Skeletal muscle cell (primary cell): ENCODE measurements around the gene CLN5.
"Not testable (repeated sequence)": the region's sequence is repeated elsewhere in the genome, so short reads cannot be mapped to it uniquely, and the experiment has no call there.

Experiments
- DNase-seq: peaks from one replicate; pipeline ENCODE4 v3.0.0-alpha.2; 2010; ENCODE audit warnings: low read depth
- H3K4me3 ChIP-seq: 2 replicates; pipeline ENCODE4 v1.5.1; 2011; ENCODE audit warnings: low read depth, mild to moderate bottlenecking, control low read depth, low read length, moderate library complexity

The CLN5 gene

DNA sequence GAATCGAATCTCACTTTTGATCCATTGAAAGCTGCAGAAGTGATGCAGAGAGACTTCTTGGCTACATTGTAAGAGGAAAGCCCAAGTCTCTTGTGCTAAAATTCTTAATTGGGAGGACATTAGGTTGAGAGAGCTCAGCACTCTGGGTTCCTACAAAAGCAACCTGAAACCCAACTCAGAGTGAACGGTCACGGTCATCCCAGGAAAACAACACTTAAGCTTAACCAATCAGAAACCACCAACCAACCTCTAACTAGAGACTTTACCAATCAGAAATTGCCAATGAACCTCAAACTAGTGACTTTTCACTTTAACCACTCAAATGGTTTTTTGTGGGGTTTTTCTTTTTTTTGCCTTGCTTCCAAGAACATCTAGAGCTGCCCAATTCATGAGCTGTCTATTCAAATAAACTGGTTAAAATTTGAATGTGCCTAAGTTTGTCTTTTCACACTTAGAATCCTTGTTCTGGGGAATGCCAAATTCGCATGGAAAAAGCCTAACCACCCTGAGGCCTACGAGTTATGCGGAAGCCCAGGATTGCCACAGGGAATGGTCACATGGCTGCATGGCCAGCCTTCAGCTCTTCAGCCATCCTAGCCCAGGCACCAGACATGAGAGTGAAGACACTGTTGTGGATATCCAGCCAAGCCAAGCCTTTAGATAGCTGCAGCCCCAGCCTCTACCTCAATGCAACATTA, 17.8 kb upstream of the CLN5 start:
- no peak overlapping the region for H3K4me3 ChIP-seq
- DNase-seq = no peak

DNA sequence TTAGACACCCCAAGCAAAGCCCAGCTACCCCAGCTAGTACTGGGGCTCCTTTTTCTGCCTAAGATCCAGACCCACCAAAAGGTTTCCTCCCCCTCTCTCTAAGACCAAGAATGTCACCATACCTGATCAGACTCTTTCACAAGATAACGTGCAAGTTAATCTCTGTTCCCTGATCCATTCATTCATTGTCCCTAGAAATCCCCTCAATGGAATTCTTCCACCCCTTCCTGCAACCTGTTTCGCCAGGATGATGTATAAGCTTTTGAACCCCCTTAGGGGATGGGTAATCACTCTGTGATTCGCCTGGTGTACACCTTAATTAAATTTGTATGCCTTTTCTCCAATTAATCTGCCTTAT, 17.3 kb upstream of the CLN5 start:
- H3K4me3 ChIP-seq = no peak overlapping the region
- DNase-seq = no peak

GRCh38 chr13:76975863-76976262, 16.0 kb upstream of the CLN5 start:
- no peak overlapping the region for H3K4me3 ChIP-seq

DNA sequence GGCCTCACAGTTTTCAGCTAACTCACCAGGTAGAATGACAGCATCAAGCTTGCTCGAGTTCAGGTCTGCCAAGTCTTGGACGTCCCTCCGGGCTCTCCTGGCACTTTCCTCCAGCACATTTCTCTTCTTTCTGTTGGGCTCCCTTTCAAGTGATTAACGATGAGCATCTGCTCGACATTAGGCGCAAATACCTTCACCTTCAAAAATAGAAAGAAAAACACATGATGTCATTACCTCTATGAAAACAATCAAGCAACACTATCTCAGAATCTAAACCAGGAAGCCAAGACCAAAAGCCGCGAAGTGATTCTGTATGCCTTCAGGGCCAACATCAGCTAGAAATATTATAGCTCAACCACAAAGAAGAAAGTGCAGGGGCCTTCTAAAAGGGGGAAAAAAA, 15.4 kb upstream of the CLN5 start:
- no peak overlapping the region for H3K4me3 ChIP-seq
- DNase-seq = peak; percentile 24

More at GRCh38 chr13:76975863-76976262, 16.0 kb upstream of the CLN5 start:
- no peak for DNase-seq

- DNase-seq = no peak
- no peak overlapping the region for H3K4me3 ChIP-seq
Measured at GRCh38 chr13:76976929-76977328, 15.0 kb upstream of the CLN5 start.

DNA sequence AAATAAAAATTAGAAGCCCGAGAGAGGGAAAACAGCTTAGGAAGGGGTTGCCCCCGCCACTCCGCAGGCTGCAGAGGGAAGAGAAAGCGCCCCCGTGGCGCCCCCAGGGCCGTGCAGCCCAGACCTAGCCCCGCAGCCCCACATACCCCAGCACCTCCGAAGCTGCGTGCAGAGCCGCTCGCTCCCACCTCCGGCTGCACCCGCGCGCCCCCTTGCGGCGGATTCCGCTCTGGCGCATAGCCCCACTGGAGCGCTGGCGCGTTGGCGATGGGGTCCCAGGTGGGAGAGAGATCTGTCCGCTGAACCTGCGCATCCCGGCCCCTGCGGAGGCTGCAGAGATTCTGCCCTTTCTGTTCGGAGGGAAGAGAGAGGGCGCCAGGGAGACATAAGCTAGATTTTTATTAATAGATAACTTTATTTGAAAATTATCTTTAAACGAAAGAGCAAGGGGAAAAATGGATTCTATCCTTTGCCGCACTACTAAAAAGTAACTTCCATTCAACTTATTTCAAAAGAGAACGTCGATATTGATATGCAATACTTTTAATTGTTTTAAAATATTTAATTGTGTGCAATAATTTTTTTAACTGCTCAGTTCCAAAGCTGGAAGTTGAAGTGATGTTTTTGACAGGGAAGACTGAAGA, 11.7 kb upstream of the CLN5 start:
- no peak for DNase-seq
- H3K4me3 ChIP-seq = peak overlapping the region; percentile 48

DNA sequence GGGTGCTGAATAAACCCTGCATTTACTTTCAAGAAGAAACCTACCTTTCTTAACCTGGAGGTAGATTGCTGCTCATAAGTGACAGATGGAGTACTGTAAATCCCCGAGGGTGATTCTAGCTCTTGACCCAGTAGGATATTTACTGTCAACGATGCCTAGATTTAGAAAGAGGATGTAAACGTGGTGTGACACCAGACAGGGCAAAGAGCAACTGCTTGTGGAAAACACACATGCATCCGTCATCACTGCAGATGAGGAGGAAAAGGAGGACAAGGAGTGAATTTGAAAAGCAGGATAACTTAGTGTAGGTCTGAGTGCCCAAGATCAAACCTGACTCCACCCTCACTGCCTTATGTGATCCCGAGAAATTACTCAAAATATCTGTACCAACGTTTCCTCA, 9.8 kb upstream of the CLN5 start:
- DNase-seq = no peak
- H3K4me3 ChIP-seq = no peak overlapping the region

DNA sequence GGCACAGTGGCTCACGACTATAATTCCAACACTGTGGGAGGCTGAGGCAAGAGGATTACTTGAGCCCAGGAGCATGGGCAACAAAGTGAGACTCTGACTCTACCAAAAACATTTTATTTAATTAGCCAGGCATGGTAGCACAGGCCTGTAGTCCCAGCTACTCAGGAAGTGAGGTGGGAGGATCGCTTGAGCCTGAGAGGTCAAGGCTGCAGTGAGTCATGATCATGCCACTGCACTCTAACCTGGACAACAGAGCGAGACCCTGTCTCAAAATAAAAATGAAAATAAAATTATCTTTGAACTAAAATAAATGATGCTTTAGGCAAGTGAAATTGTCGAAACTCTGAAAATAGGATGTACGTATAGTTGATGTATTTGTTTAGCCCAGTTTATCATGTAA, 8.2 kb upstream of the CLN5 start:
- no peak for DNase-seq
- no peak overlapping the region for H3K4me3 ChIP-seq

GRCh38 chr13:76991432-76991795, 467 bp upstream of the CLN5 start:
- no peak for DNase-seq
- peak overlapping the region; percentile 82 for H3K4me3 ChIP-seq

- no peak for DNase-seq
- peak overlapping the region; percentile 82 for H3K4me3 ChIP-seq
Measured at GRCh38 chr13:76992548-76993001, 694 bp downstream of the CLN5 start.

DNA sequence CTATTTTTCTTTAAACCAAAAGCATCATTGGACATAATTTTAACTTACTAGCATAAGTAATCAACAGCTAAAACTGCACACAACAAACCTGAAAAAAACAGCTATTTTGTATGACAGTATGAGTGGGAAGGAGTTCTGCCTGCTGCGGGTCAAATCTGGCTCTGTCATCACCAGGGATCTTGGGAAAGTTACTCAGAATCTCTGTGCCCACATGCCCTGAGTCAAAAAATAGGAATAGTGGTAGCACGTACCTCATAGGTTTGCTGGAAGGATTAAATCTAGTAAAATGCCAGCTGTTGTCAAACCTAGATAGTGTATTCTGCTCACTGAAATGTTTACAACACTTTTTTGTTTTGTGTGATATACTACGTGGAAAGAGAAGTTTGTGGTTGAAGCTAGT, 1.1 kb downstream of the CLN5 start:
- DNase-seq = no peak
- peak overlapping the region; percentile 82 for H3K4me3 ChIP-seq

DNA sequence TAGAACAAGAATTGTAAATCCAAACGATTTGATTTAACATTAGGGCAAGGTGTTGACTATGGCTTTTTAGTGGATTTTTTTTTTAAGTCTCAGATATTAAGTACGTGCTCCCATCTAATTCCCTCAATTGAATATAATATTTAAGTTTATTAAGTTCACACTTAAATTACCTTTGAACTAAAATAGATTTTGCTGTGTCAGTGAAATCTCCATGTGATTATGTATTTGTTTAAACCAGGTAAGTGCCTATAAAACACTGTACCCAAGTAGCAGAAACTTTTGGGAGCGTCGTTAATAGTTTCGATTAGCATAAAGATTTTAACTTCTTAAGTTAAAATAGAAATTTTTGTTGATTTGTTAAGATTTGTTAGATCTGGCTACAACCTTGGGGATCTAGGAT, 1.6 kb downstream of the CLN5 start:
- DNase-seq = no peak
- H3K4me3 ChIP-seq = no peak overlapping the region

DNA sequence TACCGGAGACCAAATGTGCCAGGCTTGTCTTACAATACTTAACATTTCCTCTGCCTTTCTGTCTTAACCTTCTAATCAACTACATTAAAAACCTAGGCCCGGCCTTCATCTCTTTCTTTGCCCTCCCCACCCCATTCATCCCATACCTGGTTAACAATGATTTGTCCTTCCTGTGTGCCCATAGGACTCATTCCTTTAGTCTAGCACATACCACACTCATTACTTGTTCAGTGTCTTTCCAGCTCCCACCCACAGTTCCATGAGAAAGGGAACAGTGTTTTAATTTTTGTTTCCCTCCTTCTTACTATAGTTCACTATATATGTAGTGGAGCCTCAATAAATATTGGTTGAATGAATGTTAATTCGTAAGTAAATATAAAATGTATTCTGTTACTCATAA, 2.4 kb downstream of the CLN5 start:
- DNase-seq = no peak
- no peak overlapping the region for H3K4me3 ChIP-seq

- no peak for DNase-seq
Measured at GRCh38 chr13:77000475-77000874, 8.6 kb downstream of the CLN5 start.

DNA sequence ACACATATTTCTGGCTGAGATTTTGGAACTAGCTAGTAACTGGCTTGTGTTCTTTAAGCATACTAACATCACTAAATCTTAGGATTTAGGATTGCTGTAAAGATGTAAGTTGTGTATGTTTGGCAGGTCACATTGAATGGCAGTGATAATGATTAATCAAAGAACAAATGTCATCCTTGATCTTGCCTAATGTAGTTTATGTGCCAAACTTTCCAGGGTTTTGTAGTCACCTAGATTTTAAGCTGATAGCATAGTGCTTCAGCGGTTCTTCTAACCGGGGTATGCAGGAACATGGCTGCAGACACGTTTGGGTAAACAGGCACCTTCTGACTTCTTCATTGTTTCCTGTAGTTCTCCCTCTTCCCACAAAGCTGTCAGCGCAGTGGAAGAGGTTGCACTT, 9.7 kb downstream of the CLN5 start:
- no peak overlapping the region for H3K4me3 ChIP-seq
- DNase-seq = no peak

More at GRCh38 chr13:77000475-77000874, 8.6 kb downstream of the CLN5 start:
- H3K4me3 ChIP-seq = no peak overlapping the region

- H3K4me3 ChIP-seq = no peak overlapping the region
- no peak for DNase-seq
Measured at GRCh38 chr13:77001963-77002587, 10.2 kb downstream of the CLN5 start.

DNA sequence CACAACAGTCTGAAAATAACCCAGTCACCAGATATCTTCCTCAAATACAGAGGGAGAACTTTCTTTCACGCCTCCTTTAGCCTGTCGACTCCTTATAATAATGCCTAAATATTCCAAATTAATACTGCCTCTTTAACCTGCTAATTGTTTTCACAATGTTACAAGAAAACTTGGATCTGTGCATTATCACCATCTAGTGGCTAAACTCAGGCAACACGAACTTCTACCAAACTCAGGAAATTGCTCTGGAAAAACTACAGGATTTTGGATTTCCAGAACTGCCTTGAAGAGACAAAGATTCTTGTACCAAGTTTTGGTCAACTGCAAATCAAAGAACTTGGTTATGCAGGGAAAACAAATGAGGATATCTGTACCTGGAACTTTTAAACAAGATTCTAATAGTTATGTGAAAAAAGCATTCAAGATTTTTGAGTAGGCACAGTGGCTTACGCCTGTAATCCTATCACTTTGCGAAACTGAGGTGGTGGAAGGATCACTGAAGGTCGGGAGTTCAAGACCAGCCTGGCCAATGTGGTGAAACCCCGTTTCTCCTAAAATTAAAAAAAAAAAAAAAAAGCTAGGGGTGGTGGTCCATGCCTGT, 10.8 kb downstream of the CLN5 start:
- no peak overlapping the region for H3K4me3 ChIP-seq

DNA sequence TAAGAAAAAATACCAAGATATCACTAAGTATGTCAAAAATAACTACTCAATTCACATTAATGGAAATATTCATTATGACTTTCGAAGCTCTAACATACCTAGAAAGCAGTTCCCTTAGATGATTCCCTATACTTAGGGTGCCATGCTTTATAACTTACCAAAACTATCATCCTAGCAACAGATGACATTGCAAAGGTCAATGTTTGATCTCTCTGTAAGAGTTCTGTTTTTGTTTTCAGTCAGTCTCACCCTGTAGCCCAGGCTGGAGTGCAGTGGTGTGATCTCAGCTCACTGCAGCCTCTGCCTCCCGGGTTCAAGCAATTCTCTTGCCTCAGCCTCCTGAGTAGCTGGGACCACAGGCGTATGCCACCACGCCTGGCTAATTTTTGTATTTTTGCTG, 16.5 kb downstream of the CLN5 start:
- H3K4me3 ChIP-seq, DNase-seq: not testable (repeated sequence)

More for the DNA sequence above, 10.8 kb downstream of the CLN5 start:
- DNase-seq = no peak

- H3K4me3 ChIP-seq = no peak overlapping the region
Measured at GRCh38 chr13:77009011-77009410, 17.1 kb downstream of the CLN5 start.

GRCh38 chr13:77009719-77010118, 17.8 kb downstream of the CLN5 start:
- DNase-seq, H3K4me3 ChIP-seq: not testable (repeated sequence)

More at GRCh38 chr13:77009011-77009410, 17.1 kb downstream of the CLN5 start:
- DNase-seq = no peak
